DOHH2 (cell line): ENCODE data around the gene ST6GAL1.

Experiments used
- CTCF ChIP-seq: fragments of 200-600 bp; sonication (generic); IDR thresholded peaks from one replicate; pipeline ENCODE4 v1.5.1; 2014; ENCODE audit warnings: antibody characterized with exemption, mild to moderate bottlenecking, low read depth, low read length; ENCODE audit not compliant: poor library complexity, severe bottlenecking
- EZH2phosphoT487 ChIP-seq: fragments of 200-600 bp; sonication (generic); IDR thresholded peaks from 2 replicates; pipeline ENCODE4 v1.6.1; 2017; ENCODE audit warnings: borderline replicate concordance, mild to moderate bottlenecking, antibody characterized with exemption, low read length, moderate library complexity, mixed read lengths

GRCh38 chr3:187066228-187066995 is 136.1 kb downstream of the ST6GAL1 start:
- TF ChIP-seq CTCF (peak; percentile 85), EZH2phosphoT487 (no peak)
